ENCODE data around the gene CDIPT.

The CDIPT gene

GRCh38 chr16:29826342-29826695, 36.7 kb downstream of the CDIPT start:
- no peak for DNase-seq (ENCODE audit: low spot score)

GRCh38 chr16:29825145-29826044, 37.6 kb downstream of the CDIPT start:
- no peak for DNase-seq (ENCODE audit: low spot score)

GRCh38 chr16:29824589-29825144, 38.4 kb downstream of the CDIPT start:
- no peak for DNase-seq (ENCODE audit: low spot score)

GRCh38 chr16:29821643-29822115, 41.3 kb downstream of the CDIPT start:
- no peak for DNase-seq (ENCODE audit: low spot score)

- DNase-seq (ENCODE audit: low spot score), result no peak
These were observed 42.0 kb downstream of the CDIPT start for GRCh38 chr16:29820730-29821642.

- DNase-seq (ENCODE audit: low spot score), result no peak
These were observed 42.7 kb downstream of the CDIPT start, which contains the start of gene MVP for GRCh38 chr16:29820271-29820701. Gene MVP (plus strand): TSS chr16:29820462. CDS start chr16:29830550, 10,088 bp downstream.

- DNase-seq (ENCODE audit: low spot score), result no peak
These were observed 43.5 kb downstream of the CDIPT start for GRCh38 chr16:29819506-29819905.

- DNase-seq (ENCODE audit: low spot score), result no peak
These were observed 44.9 kb downstream of the CDIPT start for GRCh38 chr16:29818082-29818481.

GRCh38 chr16:29816694-29817441, 46.2 kb downstream of the CDIPT start:
- no peak for DNase-seq (ENCODE audit: low spot score)

GRCh38 chr16:29815793-29816693, 47.0 kb downstream of the CDIPT start, which contains the start of gene PAGR1:
Gene PAGR1 (plus strand): TSS chr16:29816152. CDS start chr16:29816526, 374 bp downstream.
- peak; percentile 98 for DNase-seq (ENCODE audit: low spot score)

GRCh38 chr16:29815032-29815721, 47.8 kb downstream of the CDIPT start:
- DNase-seq (ENCODE audit: low spot score), result peak; percentile 61

- no peak for DNase-seq (ENCODE audit: low spot score)
These were observed 48.4 kb downstream of the CDIPT start for GRCh38 chr16:29814592-29814991.

- DNase-seq (ENCODE audit: low spot score), result peak; percentile 60
These were observed 49.1 kb downstream of the CDIPT start for GRCh38 chr16:29813644-29814562.

GRCh38 chr16:29812754-29813643, 50.0 kb downstream of the CDIPT start:
- DNase-seq (ENCODE audit: low spot score), result no peak

GRCh38 chr16:29811896-29812665, 50.9 kb downstream of the CDIPT start, which contains the start of gene PRRT2:
Gene PRRT2 (plus strand): TSS chr16:29812193. CDS start chr16:29813055, 862 bp downstream.
- DNase-seq (ENCODE audit: low spot score), result peak; percentile 88

- DNase-seq (ENCODE audit: low spot score), result peak; percentile 96
These were observed 51.7 kb downstream of the CDIPT start for GRCh38 chr16:29811170-29811895.
